Heart left ventricle (tissue), 16 donors: ENCODE data around the gene RFX6. TPM values are rescaled to one million over a fixed set of nuclear protein-coding genes. Genes with fewer than 3 reads are reported as not detected.
A peak's percentile ranks its signal among the peaks of the same experiment; 100 is the strongest.

Experiments used
- ATAC-seq, 4 donors: fragments of 200-7000 bp; cut with Tn5 transposase; one replicate each; pipeline ENCODE4 v1.9.1; 2020 to 2022; ENCODE audit warnings: moderate library complexity in 4 of 4, mild to moderate bottlenecking in 3 of 4, moderate number of reproducible peaks in 1 of 4
- DNase-seq, 5 donors: peaks; one replicate each; pipeline ENCODE4 v3.0.0-alpha.2; 2020
- H3K27ac ChIP-seq, 12 donors: fragments of 200-600 bp; sonication (generic) in 4 of 12; one replicate each; pipeline versions ENCODE4 v1.5.0 to v1.8.0; 2016 to 2022; ENCODE audit warnings: mild to moderate bottlenecking in 2 of 12
- H3K27me3 ChIP-seq, 9 donors: fragments of 200-600 bp; sonication (generic) in 2 of 9; one replicate each; pipeline versions ENCODE4 v1.5.1 to v1.8.0; 2016 to 2022; ENCODE audit warnings: mild to moderate bottlenecking in 3 of 9
- H3K36me3 ChIP-seq, 9 donors: fragments of 200-600 bp; sonication (generic) in 2 of 9; one replicate each; pipeline versions ENCODE4 v1.5.0 to v1.8.0; 2018 to 2022; ENCODE audit warnings: mild to moderate bottlenecking in 2 of 9
- H3K4me1 ChIP-seq, 12 donors: fragments of 200-600 bp; sonication (generic) in 4 of 12; one replicate each; pipeline versions ENCODE4 v1.5.0 to v1.8.0; 2016 to 2022; ENCODE audit warnings: mild to moderate bottlenecking in 3 of 12
- H3K4me3 ChIP-seq, 12 donors: fragments of 200-600 bp; sonication (generic) in 4 of 12; one replicate each; pipeline versions ENCODE4 v1.5.0 to v1.8.0; 2017 to 2022; ENCODE audit warnings: mild to moderate bottlenecking in 9 of 12, moderate library complexity in 4 of 12
- H3K9me3 ChIP-seq, 12 donors: fragments of 200-600 bp; sonication (generic) in 4 of 12; one replicate each; pipeline versions ENCODE4 v1.5.0 to v1.8.0; 2016 to 2022; ENCODE audit warnings: mild to moderate bottlenecking in 1 of 12
- CTCF ChIP-seq, 12 donors: fragments of 200-600 bp; sonication (generic) in 4 of 12; IDR thresholded peaks; one replicate each; pipeline versions ENCODE4 v1.5.0 to v1.8.0; 2018 to 2022; ENCODE audit warnings: antibody characterized with exemption in 12 of 12, mild to moderate bottlenecking in 5 of 12
- POLR2A ChIP-seq, 2 donors: fragments of 450-650 bp; IDR thresholded peaks; one replicate each; pipeline ENCODE4 v1.6.1; 2017; ENCODE audit warnings: antibody characterized with exemption in 2 of 2, mild to moderate bottlenecking in 2 of 2, moderate library complexity in 2 of 2
- WGBS, 4 donors: extraction: QIAGEN DNeasy Blood & Tissue Kit in 2 of 4; methylation state at CpG; one replicate each; pipeline versions ENCODE4 v1.1.5 to v1.1.7; 2013 to 2018; 5-methylcytosine and 5-hydroxymethylcytosine counted together
- intact Hi-C, 10 donors: fragments of 100-400 bp; cut with DNase I; formaldehyde crosslinking; loops; one replicate each; pipeline versions ENCODE4 v1.11.1 to v1.14.2; 2022
- polyA plus RNA-seq, 2 donors: library from polyadenylated mRNA; stranded (reverse); fragments of 200-250 nt; gene quantifications; one replicate each; pipeline ENCODE4 v1.2.3, GENCODE V29; 2013
- total RNA-seq, 9 donors: library from RNA; depleted of rRNA in 2 of 9; stranded (reverse); fragments of >200 nt in 2 of 9; fragmentation: NEBNext Ultra II Directional in 3 of 9; extraction: Animal tissue kit (Norgen Biotek cat#: 25700) in 3 of 9; gene quantifications; one replicate each; pipeline versions ENCODE4 v1.1.0 to v1.2.4, GENCODE V29; 2016 to 2023
- donor health status: ischemic (EF 13 %, LVEDD 7.1; RV severe dilation, severe dysfunction).
- donor health status: healthy with polysubstance abuse.
- donor health status: DM: no; HTN: yes; CAD: no.
- donor health status: DM: no; HTN: no; CAD: no.
- donor health status: ischemic (EF 25% LVEDD 6.9; RV normal size, moderate dysfunction).
- donor health status: ischemic (EF 25% LVEDD 5.7; RV mildly dilated, moderate dysfunction).
- donor health status: healthy.
- donor health status: DM: yes; HTN: yes; CAD: no.
- donor health status: ischemic (EF 35%, LVEDD 5.7; RV mildly dilated, moderate dysfunction).
- donor health status: nonischemic (EF 11% LVEDD 7.7; RV severe dilation, severe dysfunction).
- donor health status: DM: yes; HTN: yes; CAD: no.
- donor health status: PGD.
- donor health status: ischemic (EF 29% LVEDD 5.4; RV normal size, mild dysfunction).
- donor health status: nonischemic (EF 23%, LVEDD 6.1; RV moderate dilation, normal function).

RFX6 gene
- total and polyA plus RNA-seq, 11 donors = not detected

GRCh38 chr6:116924245-116924644 is 47.2 kb downstream of the RFX6 start:
- no peak for ATAC-seq

GRCh38 chr6:116925088-116925794 is 48.2 kb downstream of the RFX6 start:
- H3K4me3 ChIP-seq = no peak overlapping the region
- ATAC-seq (no peak), DNase-seq (peak in 1 of 5 donors; percentile 4)
- H3K36me3 ChIP-seq = no peaks in the 10 kb centered on the region
- peaks cover 0 to 9% (median 0%) of the 10 kb centered on the region in 9 donors for H3K27me3 ChIP-seq
- intact Hi-C loops = no loop called here
- peaks cover 0 to 5% (median 0%) of the 10 kb centered on the region in 12 donors for H3K4me1 ChIP-seq
- TF ChIP-seq POLR2A (IDR thresholded peaks at IDR 0.05) (no peak), CTCF (IDR thresholded peaks at IDR 0.05) (no peak)
- WGBS, 4 donors = 46 to 61% (median 52%) methylated on average over 10 of the region's 10 CpGs
- no peaks in the 10 kb centered on the region for H3K9me3 ChIP-seq
- H3K27ac ChIP-seq = no peak overlapping the region

More at GRCh38 chr6:116924245-116924644, 47.2 kb downstream of the RFX6 start:
- intact Hi-C loops = no loop called here
- no peak for DNase-seq
- Histone ChIP-seq H3K36me3 (no peaks in the 10 kb centered on the region), H3K9me3 (no peaks in the 10 kb centered on the region), H3K4me1 (peaks cover 0 to 5% (median 0%) of the 10 kb centered on the region in 12 donors), H3K4me3 (no peak overlapping the region), H3K27me3 (peaks cover 0 to 5% (median 0%) of the 10 kb centered on the region in 9 donors), H3K27ac (no peak overlapping the region)
- WGBS, 4 donors = 43 to 57% (median 50%) methylated on average over 2 of the region's 2 CpGs
- no peak for TF ChIP-seq CTCF (IDR thresholded peaks at IDR 0.05)
- TF ChIP-seq POLR2A (IDR thresholded peaks at IDR 0.05) = no peak

- no peak for TF ChIP-seq POLR2A (IDR thresholded peaks at IDR 0.05)
- TF ChIP-seq CTCF (IDR thresholded peaks at IDR 0.05) = no peak
- no peak for DNase-seq
- no peak for ATAC-seq
- peaks cover 0 to 9% (median 0%) of the 10 kb centered on the region in 9 donors for H3K27me3 ChIP-seq
- no peak overlapping the region for H3K27ac ChIP-seq
- intact Hi-C loops = no loop called here
- H3K9me3 ChIP-seq = no peaks in the 10 kb centered on the region
- 26 to 30% (median 28%) methylated on average over 6 of the region's 6 CpGs for WGBS, 4 donors
- no peak overlapping the region for H3K4me3 ChIP-seq
- H3K4me1 ChIP-seq = peaks cover 0 to 5% (median 0%) of the 10 kb centered on the region in 12 donors
- no peaks in the 10 kb centered on the region for H3K36me3 ChIP-seq
Observed at GRCh38 chr6:116928677-116929076, 51.6 kb downstream of the RFX6 start.

- WGBS, 4 donors = 46 to 72% (median 61%) methylated on average over 1 of the region's 1 CpG
- DNase-seq (no peak), ATAC-seq (no peak)
- Histone ChIP-seq H3K4me3 (no peak overlapping the region), H3K27me3 (peaks cover 0 to 9% (median 0%) of the 10 kb centered on the region in 9 donors), H3K36me3 (no peaks in the 10 kb centered on the region), H3K27ac (no peak overlapping the region), H3K9me3 (no peaks in the 10 kb centered on the region), H3K4me1 (peaks cover 0 to 5% (median 0%) of the 10 kb centered on the region in 12 donors)
- TF ChIP-seq CTCF (IDR thresholded peaks at IDR 0.05) (no peak), POLR2A (IDR thresholded peaks at IDR 0.05) (no peak)
- intact Hi-C loops = no loop called here
Observed at GRCh38 chr6:116929825-116930224, 52.8 kb downstream of the RFX6 start.
